A204.1 (cell line): ENCODE data around the gene FMNL2.

Experiments used
- FAIRE-seq: peaks from 2 replicates; lab custom pipeline; 2012; peaks lifted over from hg19 to GRCh38; lab: Jason Lieb, UNC

FMNL2 gene

DNA sequence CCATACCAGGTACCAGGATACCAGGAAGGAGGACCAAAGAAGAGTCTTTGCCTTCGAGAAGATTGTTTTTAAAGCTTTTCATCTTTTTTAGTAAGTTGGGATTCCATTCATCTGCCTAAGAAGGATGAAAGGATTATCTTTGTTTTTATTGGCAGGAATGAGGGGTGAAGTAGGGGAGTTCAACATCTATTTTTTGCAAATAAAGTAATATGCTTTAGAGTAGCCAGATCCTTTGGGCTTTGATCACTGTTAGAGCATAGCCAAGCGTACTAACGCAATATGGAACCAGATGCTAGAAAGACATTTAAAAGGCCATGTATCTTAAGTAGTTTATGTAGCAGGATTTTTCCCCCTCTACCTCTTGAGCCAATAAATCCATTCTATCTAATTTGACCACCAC lies 249.3 kb downstream of the FMNL2 start:
- FAIRE-seq, result no peak

DNA sequence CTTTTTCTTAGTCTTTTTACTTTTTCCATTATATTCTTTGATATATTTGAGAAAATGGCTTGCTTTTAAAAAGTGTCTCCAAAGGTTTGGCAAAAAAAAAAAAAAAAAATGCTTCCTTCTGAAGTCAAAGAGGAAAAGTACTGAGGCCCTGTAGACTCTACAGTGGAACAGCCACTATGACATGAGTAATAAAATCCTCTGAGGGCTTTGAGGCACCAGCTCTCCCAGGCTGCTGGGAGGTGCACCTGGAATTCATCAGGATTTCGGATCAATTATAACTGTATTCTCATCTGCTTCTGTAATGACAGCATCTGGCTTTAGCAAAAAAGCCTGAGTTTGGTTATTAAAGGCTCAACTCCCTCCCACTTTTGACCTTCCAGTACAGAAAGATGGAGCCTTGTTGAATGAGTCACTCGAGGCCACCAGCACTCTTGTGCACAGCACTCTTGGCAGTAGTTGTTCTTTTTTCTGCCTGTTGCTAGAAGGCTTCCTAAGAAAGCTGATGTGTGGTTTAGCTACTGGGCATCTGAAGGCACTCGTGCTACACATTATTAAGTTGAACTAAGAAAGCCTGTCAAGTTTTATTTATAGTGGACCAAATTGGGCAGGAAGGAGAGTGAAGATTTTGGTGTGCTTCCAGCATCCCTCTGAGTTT lies 251.0 kb downstream of the FMNL2 start:
- no peak for FAIRE-seq

DNA sequence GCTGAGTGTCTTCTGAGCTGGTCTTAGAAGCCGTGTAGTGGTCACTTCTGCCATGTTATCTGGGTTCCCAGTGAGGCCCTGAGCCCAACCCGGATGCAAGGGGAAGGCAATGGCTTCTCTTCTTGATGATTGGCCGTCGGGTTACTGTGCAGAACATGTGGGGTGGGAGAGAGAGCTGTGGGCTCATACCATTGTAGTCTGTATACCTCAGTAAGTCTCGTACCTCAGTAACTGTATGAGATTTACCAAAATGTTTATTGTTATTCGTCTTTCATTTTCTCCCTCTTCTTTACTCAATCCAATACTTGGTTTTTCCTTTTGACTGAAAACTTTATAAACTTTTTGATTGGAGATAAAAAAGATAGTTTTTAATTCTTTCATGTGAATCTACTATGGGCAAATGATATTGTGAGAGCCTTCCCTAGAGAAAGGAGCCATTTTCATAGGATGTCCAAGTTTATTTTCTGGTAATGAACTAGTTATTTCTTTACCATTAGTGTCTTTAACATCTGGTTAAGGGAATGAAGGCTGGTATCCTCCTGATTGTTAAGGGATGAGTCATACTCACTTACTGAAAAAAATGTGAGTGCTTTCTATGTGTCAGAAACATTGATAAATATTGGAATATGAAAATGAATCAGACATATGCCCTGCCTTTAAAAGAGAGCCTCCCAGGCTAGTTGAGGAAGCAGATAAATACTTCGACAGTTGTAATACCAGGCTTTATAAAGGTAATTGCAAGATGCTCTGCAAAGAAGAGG lies 252.4 kb downstream of the FMNL2 start:
- no peak for FAIRE-seq

DNA sequence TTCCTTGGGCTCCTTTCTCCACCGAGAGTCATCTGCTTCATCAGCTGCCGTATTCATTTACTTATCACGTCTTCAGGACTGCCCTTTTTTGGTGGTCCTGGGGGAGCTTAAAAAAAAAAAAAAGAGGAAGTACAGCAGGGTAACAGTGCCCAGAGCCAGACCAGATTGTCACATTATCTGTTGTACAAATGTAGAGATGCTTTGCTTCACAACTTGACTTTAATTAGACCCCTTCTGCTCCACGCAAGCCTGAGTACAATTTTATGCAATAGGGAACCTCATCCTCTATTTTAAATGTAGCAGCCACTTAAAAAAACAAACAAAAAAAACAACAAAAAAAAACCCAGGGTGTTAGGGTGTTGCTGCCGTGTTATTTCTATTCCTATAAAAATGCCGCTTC lies 254.0 kb downstream of the FMNL2 start:
- no peak for FAIRE-seq

DNA sequence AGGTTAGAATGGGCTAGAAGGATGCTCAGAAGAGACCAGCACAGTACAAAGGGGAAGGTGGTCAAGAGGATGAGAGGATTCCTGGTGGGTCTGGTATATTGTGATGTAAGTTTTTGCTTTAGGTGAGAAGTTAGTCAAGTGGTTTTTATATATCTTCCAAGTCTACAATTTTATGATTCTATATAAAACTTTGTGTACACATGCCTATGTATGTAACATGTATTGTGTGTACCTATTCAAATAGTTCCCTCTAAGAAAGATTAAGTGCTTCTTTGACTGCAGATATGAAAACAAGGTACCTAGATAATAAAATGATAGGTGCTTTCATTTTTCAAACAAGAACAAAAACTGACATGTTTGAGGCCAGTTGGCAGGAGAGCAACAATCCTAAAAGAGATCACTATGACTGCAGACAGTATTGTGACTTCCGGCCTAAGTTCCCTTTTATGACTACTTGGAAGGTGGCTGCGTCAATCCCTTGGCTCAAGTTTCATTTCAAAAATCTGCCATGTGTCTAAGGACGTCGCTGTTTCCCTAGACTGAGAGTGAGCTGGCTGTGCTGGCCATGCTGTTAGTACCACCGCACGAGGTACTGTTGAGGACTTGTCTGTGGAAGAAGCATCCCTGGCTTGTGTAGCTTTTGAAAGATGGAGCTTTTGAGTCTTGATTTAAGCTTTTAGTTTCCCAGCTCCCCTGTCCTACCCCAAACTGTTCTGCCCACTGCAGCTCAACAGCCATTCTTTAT lies 259.2 kb downstream of the FMNL2 start:
- FAIRE-seq, result no peak

DNA sequence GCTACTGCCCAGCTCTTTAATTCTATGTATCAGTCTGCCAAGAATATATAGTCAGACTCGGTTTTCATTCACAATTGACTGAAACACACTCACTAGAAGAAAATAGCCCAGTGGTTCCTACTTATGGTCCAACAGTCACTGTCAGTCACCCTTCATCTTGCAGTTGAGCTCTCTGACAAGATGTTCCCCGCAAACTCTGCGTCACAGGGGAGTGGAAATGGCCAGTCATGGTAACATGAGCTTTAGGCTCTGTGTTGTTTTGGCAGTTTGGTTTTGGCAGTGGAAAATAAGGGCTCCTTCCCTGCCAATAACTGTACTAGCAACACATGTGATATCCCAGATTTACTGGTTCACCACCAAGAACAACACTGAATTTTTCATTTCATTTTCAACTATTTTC lies 259.8 kb downstream of the FMNL2 start:
- FAIRE-seq, result no peak

DNA sequence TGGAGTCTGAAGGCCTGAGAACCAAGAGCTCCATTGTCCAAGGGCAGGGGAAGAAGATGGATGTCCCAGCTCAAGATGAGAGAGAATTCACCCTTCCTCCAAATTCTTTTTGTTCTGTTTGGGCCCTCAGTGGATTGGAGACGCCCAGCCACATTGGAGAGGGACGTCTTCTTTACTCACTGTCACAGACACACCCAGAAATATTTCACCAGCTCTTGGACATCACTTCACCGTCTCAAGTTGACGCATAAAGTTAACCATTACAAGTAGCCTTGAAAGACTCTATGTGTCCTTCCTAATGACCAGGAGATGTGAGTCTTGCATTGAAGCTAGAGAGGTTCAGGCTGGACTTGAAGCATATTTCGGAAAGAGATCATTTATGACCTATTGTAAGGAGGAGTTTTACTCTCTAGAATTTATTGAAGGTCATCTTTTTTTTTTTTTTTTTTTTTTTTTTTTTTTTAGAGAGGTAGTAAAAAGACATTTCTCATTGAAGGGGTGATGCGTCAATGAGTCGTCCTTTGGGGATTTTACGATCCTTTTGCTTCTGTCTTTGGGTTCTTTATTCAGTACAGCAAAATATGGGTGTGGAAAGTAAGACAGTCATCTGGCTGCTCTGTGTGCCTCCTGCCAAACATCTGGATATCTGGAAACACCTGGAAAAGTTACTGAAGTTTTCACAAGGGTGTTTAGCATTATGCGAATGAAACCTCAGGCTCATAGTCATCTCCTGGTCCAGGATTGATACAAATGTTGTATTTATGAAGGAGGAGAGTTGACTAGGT lies 264.2 kb downstream of the FMNL2 start:
- no peak for FAIRE-seq

DNA sequence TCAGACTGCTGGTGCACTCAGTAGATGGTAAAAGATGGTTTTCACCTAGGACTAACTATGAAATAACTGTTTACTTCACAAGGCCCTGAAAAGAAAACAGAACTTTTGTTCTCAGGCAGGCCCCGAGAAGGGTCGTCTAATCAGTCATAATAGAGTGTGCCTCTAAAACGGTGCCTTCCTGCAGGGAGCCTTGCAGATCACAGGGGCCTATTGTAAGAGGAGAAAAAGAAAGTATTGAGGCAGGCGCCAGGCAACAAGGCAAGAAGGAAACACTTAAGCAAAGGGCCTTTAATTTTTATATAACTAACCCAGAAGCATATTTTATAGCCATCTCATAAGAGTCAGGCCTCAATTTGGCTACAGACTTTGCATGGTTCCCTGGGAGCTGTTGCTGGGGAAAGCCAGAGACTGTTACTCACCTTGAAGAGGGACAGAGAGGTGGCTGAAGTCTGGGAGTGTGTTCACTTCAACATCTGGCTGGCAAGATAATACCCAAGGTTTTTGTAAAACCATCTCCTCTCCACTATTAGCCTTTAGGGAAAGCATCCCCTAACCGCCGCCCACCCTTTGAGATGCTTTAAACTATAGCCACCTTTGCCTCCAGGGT lies 265.2 kb downstream of the FMNL2 start:
- FAIRE-seq, result no peak

DNA sequence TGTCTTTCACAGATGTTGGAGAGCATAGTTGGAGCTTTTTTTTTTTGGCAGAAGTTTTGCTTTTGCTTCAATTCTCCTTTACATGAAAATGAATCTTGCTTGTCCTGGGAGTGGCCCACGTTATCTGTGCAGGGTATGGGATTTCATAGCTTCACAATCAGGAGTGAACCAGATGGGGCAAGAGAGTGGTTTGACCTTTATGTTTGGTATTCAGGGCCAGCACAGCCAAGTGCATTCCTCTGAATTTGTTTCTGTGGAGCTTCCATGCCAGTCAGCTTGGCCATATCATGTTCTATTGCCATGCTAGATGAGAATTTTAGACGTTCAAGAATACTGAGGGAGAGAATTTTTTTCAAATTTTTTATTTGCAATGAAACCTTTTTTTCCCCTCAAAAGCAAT lies 265.7 kb downstream of the FMNL2 start:
- no peak for FAIRE-seq

DNA sequence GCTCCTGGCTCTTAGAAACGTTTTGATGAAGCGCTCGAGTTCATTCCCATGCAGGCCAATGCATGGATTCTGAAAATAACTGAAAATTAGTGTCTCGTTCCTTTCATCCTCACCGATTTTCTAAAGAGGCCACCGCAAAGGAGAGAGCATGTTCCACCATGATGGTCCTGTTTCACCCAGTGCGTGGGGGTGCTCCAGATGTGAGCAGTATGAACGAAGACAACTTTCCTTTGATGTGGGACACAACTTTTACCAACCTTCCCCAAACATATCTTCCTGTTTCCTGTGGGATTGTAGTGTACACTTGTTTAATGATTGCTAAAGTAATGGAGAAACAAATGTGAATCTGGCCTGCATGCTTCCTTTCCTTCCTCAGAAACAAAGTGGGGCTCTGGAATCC lies 267.8 kb downstream of the FMNL2 start:
- no peak for FAIRE-seq

DNA sequence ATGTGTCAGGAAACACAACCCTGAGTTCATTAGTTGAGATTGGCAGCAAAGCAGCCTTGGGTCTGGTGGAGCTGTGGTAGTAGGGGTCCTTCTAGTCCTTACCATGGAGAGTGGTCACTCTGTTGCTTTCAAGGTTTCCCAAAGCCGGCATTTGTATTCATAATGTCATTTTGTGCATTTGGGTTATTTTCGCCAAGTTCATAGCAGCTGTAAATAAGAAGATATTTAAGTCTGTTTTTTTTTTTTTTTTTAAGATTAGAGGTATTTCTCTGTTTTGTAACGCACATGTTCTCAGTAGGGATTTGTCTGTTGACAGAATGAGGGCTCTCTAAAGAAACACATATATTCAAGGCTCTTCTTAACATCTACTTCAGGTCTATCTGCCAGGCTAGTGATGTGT lies 268.2 kb downstream of the FMNL2 start:
- no peak for FAIRE-seq

DNA sequence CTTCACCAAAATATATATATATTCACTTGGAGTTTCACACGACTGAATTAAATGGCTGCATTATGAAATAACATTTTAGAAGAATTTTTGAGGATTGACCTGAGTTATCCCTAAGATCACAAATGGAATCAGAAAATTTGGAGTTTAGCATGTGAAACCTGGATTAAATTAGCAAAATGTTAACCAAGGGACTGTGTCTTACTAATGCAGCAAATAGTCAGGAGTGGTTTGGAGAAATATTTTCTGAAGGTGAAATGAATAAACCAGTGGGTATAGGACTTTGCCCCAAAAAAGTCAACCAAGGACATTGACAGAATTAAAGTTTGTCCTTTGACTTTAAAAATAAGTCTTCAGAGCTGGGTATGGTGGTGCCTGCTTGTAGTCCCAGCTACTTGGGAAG lies 271.1 kb downstream of the FMNL2 start:
- FAIRE-seq, result no peak

DNA sequence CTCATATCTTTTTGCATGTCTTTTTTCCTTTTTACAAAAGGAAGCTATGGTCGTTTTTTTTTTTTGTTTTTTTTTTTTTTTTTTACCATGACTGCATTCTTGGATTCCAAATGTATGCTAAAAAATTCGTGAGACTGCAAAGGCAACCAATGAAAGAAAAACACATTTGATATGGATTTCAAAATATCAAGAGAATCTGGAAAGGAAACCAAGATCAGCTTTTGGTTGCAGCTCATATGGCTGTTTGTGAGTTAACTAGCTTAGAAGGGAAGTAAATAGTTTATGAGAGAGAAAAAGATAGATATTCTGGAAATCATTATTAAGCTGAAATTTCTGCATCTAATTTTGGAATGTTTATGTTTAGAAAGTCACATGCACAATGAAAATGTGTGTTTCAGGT lies 272.0 kb downstream of the FMNL2 start:
- FAIRE-seq, result no peak

DNA sequence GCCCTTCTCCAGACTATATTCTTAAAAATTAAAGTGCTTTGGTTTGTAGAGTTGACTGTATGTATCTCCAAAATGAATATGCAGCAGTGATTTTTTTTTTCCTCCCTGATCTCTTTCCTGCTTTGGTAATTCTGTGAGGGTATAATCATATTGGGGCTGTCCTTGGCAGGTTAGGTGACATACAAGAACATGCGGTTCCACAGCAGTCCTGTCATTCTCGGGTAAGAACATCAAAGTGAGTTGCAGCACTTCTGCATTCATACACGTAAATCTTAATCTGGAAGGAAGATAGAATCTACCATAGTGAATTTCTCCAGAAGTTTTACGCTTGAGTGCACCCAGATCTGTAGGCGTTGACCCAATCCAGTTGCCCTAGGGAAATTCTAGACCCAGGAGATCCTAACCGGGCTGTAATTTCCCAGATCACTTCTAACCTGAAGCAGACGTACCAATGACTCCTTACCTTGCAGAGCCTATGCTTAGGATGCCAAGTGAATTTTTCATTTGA lies 272.9 kb downstream of the FMNL2 start:
- FAIRE-seq, result no peak

DNA sequence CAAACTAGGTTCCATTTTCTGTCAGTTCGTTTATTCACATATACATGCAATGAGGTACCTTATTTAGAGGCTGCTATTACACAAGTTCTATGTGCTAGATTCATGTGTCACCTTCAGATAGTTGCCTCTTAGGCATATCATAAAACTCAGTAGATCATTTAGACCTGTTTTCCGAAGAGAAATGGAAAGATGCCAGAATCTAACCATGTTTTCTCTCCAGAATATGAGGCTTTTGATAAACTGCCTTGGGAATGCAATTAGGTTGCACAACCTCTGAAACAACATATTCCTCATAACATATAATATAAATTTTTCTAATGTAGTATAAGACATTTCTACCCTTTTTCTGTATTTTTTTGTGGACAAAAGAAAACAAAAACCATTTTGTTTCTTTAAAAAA lies 274.2 kb downstream of the FMNL2 start:
- no peak for FAIRE-seq

DNA sequence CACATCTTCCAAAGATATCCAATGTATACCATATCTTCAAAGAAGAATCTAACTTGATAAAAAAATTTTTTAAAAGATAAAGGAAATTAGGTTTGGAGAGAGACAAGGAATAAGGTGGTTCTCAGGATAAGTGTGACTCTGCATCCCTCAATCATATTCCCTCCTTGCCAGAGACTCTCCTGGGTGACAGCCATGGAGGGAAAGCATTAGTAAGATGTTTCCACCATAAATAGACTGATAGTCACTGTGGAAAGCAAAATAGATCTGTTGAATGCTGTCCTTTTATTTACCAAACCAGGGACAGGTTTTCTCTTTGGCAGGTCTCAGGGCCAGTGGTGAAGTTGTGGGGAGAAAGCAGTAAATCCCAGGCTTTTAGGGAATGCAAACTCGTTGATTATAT lies 274.7 kb downstream of the FMNL2 start:
- no peak for FAIRE-seq

DNA sequence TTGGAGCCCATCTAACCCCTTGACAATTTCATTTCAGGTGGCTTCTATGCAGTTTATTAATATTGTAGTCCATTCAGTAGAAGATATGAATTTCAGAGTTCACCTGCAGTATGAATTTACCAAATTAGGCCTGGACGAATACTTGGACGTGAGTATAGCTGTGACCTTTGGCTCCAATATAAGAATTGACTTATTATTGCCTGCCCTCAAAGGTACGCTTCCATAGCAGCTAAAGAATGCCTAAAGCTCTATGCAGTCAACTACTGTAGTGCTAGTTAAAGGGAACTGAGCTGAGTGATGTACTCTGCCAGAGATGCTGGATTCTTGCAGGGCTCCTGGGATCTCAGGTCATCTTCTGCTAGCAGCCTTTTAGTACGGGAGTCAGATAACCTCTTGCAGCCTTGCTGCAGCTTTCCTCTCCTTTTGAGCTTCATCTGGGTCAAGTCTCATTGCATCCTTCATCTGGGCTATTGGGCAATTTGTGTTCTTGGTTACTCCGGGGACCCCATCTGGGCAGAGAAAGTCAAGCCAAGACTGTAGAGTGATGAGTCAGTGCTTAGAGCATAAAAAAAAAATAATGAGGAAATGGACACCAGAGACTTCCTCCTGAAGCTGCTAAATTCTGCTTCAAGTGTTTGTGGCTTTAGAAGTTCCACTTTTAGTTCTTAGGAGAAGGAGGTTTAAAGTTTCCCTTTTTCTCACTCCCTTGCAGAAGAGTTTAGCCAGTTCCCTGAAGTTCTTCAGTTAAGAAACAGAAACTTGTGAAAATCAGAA lies 276.7 kb downstream of the FMNL2 start:
- FAIRE-seq, result no peak

DNA sequence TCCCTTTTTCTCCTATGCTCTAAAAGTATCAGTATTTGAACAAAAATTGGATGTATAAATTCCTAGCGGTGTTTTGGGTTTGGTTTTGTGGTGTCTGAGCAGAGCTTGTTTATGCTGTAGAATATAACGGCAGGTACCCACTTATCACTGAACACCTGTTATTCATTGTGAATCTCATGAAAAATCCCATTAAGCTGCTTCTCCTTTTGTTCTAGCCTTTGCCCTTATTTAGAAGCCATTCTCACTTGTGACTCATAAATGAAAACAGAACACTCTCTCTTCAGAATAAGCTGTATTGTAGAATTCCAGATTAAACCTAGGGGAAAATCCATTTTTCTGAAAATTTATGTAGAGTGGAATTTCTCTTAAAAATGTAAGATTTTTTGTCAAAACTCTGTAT lies 278.3 kb downstream of the FMNL2 start:
- no peak for FAIRE-seq

DNA sequence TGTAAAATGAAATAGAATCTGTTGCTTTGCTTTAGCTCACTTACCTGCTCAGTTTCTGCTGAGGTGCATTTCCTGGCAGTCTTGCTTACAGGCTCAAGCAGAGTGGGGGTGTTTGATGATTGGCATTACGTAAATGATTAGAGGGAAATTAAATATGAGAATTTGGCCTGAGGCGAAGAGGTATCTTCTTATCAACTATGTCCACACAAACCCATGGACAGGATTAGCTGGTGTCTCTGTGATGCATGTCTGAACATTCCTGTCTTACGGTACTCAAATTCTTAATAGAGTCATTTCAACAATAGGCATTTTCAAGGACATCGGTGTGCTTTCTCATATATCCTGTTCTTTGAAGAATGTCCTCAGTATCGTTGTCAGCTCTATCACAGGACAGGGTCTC lies 280.2 kb downstream of the FMNL2 start:
- FAIRE-seq, result no peak

DNA sequence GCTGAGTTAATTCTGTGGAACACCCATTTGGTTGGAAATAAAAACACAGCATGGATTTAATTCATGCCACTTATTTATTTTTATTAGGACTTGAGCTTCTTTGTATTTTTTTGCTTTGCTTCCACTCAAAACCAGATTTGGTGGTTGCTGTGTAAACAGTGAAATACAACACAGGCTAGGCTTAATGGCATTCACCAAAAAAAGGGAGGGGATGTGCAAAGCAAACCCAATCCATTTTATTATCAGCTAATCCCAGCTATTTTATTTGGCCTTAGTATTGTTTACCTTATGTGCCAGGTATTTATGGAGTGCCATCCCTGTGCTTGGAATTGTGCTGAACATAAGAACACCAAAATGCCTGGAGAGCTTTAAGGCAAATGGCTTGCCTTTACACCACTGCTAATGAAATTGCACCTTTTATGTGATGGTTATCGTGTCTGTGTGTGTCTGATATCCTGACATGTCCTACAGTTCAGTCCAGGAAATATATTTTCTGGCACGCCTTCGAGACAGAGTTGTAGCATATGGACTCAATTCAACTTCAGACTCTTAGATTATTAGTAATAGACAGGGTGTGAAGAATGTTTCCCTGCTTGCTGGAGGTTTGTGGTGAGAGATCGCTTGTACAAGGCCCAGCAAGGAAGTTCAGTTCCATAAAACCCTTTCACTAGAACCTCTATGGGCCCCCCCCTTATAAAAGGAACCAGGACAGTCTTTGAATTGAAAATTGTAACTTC lies 282.6 kb downstream of the FMNL2 start:
- FAIRE-seq, result no peak

DNA sequence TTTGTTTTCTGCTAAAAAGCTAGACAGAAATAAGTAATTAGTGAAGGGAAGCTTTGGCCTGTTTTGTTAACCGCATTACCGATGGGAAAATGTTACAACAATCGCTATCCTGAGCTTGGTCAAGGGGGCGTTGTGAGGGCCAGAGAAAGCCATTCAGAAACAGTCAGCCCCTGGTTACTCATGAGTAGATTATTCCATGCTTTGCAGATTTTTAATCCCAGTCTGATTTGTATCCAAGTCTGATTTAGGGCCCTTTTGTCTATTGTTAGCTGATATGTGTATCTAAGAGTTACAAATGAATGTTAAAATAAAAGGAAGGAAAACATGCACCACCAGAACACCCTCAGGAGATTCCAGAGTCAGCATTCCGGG lies 283.2 kb downstream of the FMNL2 start:
- no peak for FAIRE-seq
